MM.1S (cell line): ENCODE results near the gene FIP1L1.

Source experiments
- DNase-seq: peaks from one replicate; pipeline ENCODE4 v3.0.0-alpha.2; 2015
- H2AFZ ChIP-seq: fragments of 300-600 bp; sonication (generic); 2 replicates; pipeline ENCODE4 v1.6.0; 2016; ENCODE audit warnings: antibody characterized with exemption, low read length
- H3F3A ChIP-seq: fragments of 300-600 bp; sonication (generic); 2 replicates; pipeline ENCODE4 v1.6.1; 2016; ENCODE audit warnings: mild to moderate bottlenecking, antibody characterized with exemption, low read length, moderate library complexity, mixed read lengths; ENCODE audit not compliant: insufficient read depth
- H3K27ac ChIP-seq: fragments of 300-600 bp; sonication (generic); 2 replicates; pipeline ENCODE4 v1.5.1; 2016; ENCODE audit warnings: mild to moderate bottlenecking, low read length
- H3K27me3 ChIP-seq: fragments of 300-600 bp; sonication (generic); replicated peaks from 2 replicates; pipeline ENCODE4 v1.6.0; 2016; ENCODE audit warnings: low read length; ENCODE audit not compliant: insufficient read depth
- H3K36me3 ChIP-seq: fragments of 300-600 bp; sonication (generic); replicated peaks from 2 replicates; pipeline ENCODE4 v1.6.1; 2016; ENCODE audit warnings: mild to moderate bottlenecking, low read length, mixed read lengths; ENCODE audit not compliant: insufficient read depth
- H3K4me1 ChIP-seq: fragments of 300-600 bp; sonication (generic); 2 replicates; pipeline ENCODE4 v1.6.1; 2016; ENCODE audit warnings: low read length, mixed read lengths
- H3K4me2 ChIP-seq: fragments of 300-600 bp; sonication (generic); 2 replicates; pipeline ENCODE4 v1.6.0; 2016; ENCODE audit warnings: low read depth, low read length
- H3K4me3 ChIP-seq: fragments of 300-600 bp; sonication (generic); 2 replicates; pipeline ENCODE4 v1.5.1; 2016; ENCODE audit warnings: low read length, mixed read lengths
- H3K79me2 ChIP-seq: fragments of 300-600 bp; sonication (generic); 2 replicates; pipeline ENCODE4 v1.6.1; 2016; ENCODE audit warnings: mixed run types, low read length, mixed read lengths
- H3K9ac ChIP-seq: fragments of 300-600 bp; sonication (generic); 2 replicates; pipeline ENCODE4 v1.6.1; 2016; ENCODE audit warnings: low read length, mixed read lengths
- H3K9me2 ChIP-seq: fragments of 300-600 bp; sonication (generic); replicated peaks from 2 replicates; pipeline ENCODE4 v1.6.1; 2016; ENCODE audit warnings: mild to moderate bottlenecking, low read length, mixed read lengths; ENCODE audit not compliant: insufficient read depth
- H3K9me3 ChIP-seq: fragments of 300-600 bp; sonication (generic); replicated peaks from 2 replicates; pipeline ENCODE4 v1.6.1; 2016; ENCODE audit warnings: mild to moderate bottlenecking, low read length, mixed read lengths; ENCODE audit not compliant: insufficient read depth
- H4K20me1 ChIP-seq: fragments of 300-600 bp; sonication (generic); 2 replicates; pipeline ENCODE4 v1.6.1; 2016; ENCODE audit warnings: mild to moderate bottlenecking, low read length, moderate library complexity, mixed read lengths; ENCODE audit not compliant: insufficient read depth
- EZH2 ChIP-seq: fragments of 300-600 bp; sonication (generic); optimal IDR thresholded peaks from 2 replicates; pipeline ENCODE3; 2017; ENCODE audit warnings: low read depth, mild to moderate bottlenecking, antibody characterized with exemption, low read length, mixed read lengths
- EZH2phosphoT487 ChIP-seq: fragments of 300-600 bp; sonication (generic); IDR thresholded peaks from 2 replicates; pipeline ENCODE4 v1.6.1; 2018; ENCODE audit warnings: antibody characterized with exemption, low read length
- TF ChIP-seq, protein P1 (sequence below): fragments of 300-600 bp; sonication (generic); IDR thresholded peaks from 2 replicates; pipeline ENCODE4 v1.5.1; 2016; ENCODE audit warnings: antibody characterized with exemption, low read length, mixed read lengths

The FIP1L1 gene

DNA sequence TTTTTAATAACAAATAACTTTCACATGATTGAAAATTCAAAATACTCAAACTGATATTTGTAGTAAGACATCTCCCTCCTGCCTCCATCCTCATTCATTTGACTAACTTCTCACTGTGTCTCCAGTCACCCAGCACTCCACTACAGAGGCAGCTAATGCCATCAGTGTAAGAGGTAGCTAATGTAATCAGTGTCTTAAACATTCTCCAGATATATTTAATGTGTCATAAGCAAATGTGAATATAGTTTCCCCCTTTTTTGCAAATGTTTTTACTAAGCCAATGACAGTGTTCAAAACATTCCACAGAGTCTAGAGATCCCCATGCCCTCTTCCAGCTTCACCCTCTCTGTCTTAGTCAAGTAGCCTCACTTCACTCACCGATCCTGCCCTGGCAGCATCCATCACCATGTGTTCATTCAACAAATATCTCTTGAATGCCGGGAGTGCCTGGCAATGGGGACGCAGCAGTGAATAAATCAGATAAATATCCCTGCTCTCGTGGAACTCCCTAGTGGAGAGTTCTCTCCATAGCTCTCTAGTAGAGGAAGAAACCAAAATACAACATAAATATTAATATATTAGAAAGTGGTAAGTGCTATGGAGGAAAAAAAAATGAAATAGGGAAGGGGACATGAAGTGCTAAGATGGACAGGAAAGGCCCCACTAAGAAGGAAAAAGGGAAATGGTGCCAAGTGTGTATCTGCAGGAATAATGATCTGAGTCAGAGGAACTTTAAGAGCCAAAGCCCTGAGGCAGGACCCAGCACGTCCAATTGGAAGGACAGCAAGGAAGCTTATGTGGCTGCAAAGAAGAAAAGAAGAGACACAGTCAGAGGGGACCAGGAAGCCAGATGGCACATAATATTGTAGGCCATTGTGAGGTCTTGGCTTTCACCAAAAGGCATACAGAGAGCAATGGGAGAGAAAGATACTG is 30.3 kb upstream of the FIP1L1 start:
- no peaks in the 10 kb centered on the region for H4K20me1 ChIP-seq
- no peak for DNase-seq
- H3K27me3 ChIP-seq: no peaks in the 10 kb centered on the region
- H3K4me3 ChIP-seq: no peak overlapping the region
- H3K9ac ChIP-seq: no peak overlapping the region
- no peaks in the 10 kb centered on the region for H3K4me1 ChIP-seq
- no peaks in the 10 kb centered on the region for H3K9me2 ChIP-seq
- H3K36me3 ChIP-seq: no peaks in the 10 kb centered on the region; the same call in 1 of the 2 replicates
- no peak for TF ChIP-seq EZH2
- TF ChIP-seq, protein P1, sequence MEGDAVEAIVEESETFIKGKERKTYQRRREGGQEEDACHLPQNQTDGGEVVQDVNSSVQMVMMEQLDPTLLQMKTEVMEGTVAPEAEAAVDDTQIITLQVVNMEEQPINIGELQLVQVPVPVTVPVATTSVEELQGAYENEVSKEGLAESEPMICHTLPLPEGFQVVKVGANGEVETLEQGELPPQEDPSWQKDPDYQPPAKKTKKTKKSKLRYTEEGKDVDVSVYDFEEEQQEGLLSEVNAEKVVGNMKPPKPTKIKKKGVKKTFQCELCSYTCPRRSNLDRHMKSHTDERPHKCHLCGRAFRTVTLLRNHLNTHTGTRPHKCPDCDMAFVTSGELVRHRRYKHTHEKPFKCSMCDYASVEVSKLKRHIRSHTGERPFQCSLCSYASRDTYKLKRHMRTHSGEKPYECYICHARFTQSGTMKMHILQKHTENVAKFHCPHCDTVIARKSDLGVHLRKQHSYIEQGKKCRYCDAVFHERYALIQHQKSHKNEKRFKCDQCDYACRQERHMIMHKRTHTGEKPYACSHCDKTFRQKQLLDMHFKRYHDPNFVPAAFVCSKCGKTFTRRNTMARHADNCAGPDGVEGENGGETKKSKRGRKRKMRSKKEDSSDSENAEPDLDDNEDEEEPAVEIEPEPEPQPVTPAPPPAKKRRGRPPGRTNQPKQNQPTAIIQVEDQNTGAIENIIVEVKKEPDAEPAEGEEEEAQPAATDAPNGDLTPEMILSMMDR: no peak
- no peak for TF ChIP-seq EZH2phosphoT487
- H3K27ac ChIP-seq: no peak overlapping the region
- H2AFZ ChIP-seq: no peak overlapping the region
- H3K9me3 ChIP-seq: no peaks in the 10 kb centered on the region
- no peaks in the 10 kb centered on the region for H3F3A ChIP-seq
- H3K4me2 ChIP-seq: no peak overlapping the region
- H3K79me2 ChIP-seq: peaks cover 14% of the 10 kb centered on the region

GRCh38 chr4:53348046-53348445 is 29.4 kb upstream of the FIP1L1 start:
- Histone ChIP-seq H3K4me1 (no peaks in the 10 kb centered on the region), H3K27me3 (no peaks in the 10 kb centered on the region), H3K9me3 (no peaks in the 10 kb centered on the region), H3K9ac (no peak overlapping the region), H3F3A (no peaks in the 10 kb centered on the region), H3K27ac (no peak overlapping the region), H3K36me3 (no peaks in the 10 kb centered on the region; the same call in 1 of the 2 replicates), H3K79me2 (peaks cover 13% of the 10 kb centered on the region), H3K4me3 (no peak overlapping the region), H3K9me2 (no peaks in the 10 kb centered on the region), H2AFZ (no peak overlapping the region), H4K20me1 (no peaks in the 10 kb centered on the region), H3K4me2 (no peak overlapping the region)
- TF ChIP-seq, protein P1: no peak
- TF ChIP-seq EZH2: no peak
- no peak for TF ChIP-seq EZH2phosphoT487
- no peak for DNase-seq

- Histone ChIP-seq H3K27me3 (no peaks in the 10 kb centered on the region), H3K4me3 (no peak overlapping the region), H3K79me2 (peaks cover 17% of the 10 kb centered on the region), H2AFZ (no peak overlapping the region), H3K27ac (no peak overlapping the region), H3K9ac (no peak overlapping the region), H3K4me2 (no peak overlapping the region), H4K20me1 (no peaks in the 10 kb centered on the region), H3K36me3 (no peaks in the 10 kb centered on the region; the same call in 1 of the 2 replicates), H3K9me3 (no peaks in the 10 kb centered on the region), H3K4me1 (no peaks in the 10 kb centered on the region), H3F3A (no peaks in the 10 kb centered on the region), H3K9me2 (no peaks in the 10 kb centered on the region)
- no peak for DNase-seq
- no peak for TF ChIP-seq EZH2phosphoT487
Measured at GRCh38 chr4:53349091-53349491, 28.4 kb upstream of the FIP1L1 start.
